ENCODE measurements around the gene STX1B.

GRCh38 chr16:31006086-31006385 lies 4.4 kb downstream of the STX1B start:
- TF ChIP-seq CTCF (conservative IDR thresholded peaks at IDR 0.05) (no peak), EZH2 (IDR thresholded peaks at IDR 0.05; ENCODE audit: low read depth) (no peak)
